HEK293T (cell line): ENCODE data around the gene CRTAP.

Source experiments
- FOXK2 ChIP-seq: fragments of 450-650 bp; IDR thresholded peaks from 2 replicates; pipeline ENCODE4 v1.6.1; 2016; ENCODE audit warnings: mild to moderate bottlenecking
- L3MBTL2 ChIP-seq: fragments of 450-650 bp; conservative IDR thresholded peaks from 2 replicates; pipeline ENCODE4 v1.6.1; 2016; ENCODE audit warnings: mild to moderate bottlenecking
- SUZ12 ChIP-seq: fragments of 450-650 bp; IDR thresholded peaks from 2 replicates; pipeline ENCODE4 v1.6.1; 2016; ENCODE audit warnings: mild to moderate bottlenecking
- ZNF384 ChIP-seq: fragments of 450-650 bp; IDR thresholded peaks from 2 replicates; pipeline ENCODE4 v1.6.1; 2016

DNA sequence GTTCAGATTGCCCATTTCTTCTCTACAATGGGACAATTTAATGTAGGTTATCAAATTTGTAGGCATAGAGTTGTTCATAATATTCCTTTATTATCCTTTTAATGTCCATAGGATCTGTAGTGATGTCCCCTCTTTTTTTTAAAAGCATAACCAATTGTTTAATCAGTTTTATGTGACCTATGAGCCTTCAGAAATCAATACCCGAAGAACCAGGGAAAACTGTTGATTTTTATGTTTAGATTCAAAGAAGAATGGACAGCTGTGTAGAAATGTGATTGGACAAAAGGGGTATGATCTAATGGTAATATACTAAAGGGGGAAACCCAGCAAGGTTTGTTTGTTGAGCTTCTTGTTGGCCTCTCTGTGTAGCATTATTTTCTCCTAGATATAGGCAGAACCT, 65.3 kb downstream of the CRTAP start:
- no peak for TF ChIP-seq L3MBTL2
- no peak for TF ChIP-seq SUZ12
- TF ChIP-seq ZNF384, result no peak
- no peak for TF ChIP-seq FOXK2
